ENCODE data around the gene CHM.

Gene CHM, protein sequence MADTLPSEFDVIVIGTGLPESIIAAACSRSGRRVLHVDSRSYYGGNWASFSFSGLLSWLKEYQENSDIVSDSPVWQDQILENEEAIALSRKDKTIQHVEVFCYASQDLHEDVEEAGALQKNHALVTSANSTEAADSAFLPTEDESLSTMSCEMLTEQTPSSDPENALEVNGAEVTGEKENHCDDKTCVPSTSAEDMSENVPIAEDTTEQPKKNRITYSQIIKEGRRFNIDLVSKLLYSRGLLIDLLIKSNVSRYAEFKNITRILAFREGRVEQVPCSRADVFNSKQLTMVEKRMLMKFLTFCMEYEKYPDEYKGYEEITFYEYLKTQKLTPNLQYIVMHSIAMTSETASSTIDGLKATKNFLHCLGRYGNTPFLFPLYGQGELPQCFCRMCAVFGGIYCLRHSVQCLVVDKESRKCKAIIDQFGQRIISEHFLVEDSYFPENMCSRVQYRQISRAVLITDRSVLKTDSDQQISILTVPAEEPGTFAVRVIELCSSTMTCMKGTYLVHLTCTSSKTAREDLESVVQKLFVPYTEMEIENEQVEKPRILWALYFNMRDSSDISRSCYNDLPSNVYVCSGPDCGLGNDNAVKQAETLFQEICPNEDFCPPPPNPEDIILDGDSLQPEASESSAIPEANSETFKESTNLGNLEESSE

DNA sequence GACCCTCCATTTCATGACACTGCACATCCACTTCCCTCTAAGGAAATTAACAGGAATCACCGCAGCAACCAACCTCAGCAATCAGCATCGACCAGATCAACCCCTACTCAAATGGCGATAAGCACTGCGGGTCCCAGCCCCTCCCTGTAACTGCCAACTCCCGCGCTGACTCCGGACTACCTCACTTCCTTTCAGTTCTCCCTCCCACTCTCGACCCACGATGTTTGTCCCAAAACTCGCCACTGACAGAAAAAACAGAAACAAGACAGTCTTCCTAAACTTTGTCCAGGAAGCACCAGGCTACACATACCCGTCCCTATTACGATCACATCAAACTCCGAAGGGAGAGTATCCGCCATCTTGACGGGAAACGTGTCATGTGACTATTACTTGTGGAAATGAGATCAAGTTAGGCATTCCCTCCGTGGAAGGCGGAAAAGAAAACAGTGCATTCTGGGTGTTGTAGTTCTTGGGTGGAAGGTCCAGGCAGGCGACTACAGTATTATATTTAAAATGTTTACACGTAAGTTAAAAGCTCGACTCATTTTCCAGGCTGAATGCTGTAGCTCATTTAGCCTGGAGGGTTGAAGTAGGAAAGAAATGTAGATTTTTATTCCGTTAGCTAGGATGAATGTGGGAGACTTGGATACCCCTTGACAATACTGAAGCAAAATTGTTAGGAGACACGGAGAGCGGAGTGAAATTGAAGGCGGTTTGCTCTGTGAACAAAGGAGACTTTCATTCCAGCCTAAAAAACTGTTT, at the start of gene CHM:
TSS of gene CHM (minus strand) at position 385 of the 762 bp plus-strand sequence. CDS start at position 359, 26 bp downstream.
- H3K27ac ChIP-seq (ENCODE audit: low read depth, low read length), result peak within 1 kb of the TSS; percentile 15
- no peaks in the 10 kb centered on the region for H3K9me3 ChIP-seq (ENCODE audit: low read length)
- no peaks in the 10 kb centered on the region for H3K4me1 ChIP-seq (ENCODE audit: insufficient read depth, low read length)
- H3K27me3 ChIP-seq (ENCODE audit: control insufficient read depth in 1 of 2, insufficient read depth in 2 of 2, low read length in 2 of 2), result peaks cover 0 to 6% of the 10 kb centered on the region in 2 donors
- peak within 1 kb of the TSS; percentile 22 to 69 for H3K4me3 ChIP-seq (ENCODE audit: low read depth in 1 of 2, low read length in 2 of 2)
- peak within 1 kb of the TSS; percentile 72 for H3K9ac ChIP-seq (ENCODE audit: low read length)
- H3K36me3 ChIP-seq (ENCODE audit: insufficient read depth, low read length), result no peaks in the 10 kb centered on the region

DNA sequence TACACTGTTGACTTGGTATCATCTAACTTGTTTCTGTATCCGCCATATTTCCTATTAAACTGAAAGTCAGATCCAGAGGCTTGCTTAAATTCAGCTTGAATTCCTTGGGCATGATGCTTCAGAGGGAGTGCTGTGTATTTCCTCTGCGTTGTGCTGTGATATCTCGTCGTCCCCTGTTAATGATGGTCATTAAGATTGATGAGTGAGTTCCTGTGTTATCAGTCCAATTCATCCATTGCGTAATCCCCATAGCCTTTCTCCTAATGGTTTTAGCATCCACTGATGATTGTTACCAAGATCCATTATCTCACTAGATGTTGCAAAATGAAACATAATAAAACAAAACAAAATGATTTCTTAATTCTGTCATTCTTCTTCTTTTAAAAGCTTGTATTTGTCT, 31.3 kb upstream of the CHM start:
- no peak overlapping the region for H3K27ac ChIP-seq (ENCODE audit: low read depth, low read length)
- no peaks in the 10 kb centered on the region for H3K4me1 ChIP-seq (ENCODE audit: insufficient read depth, low read length)
- no peak overlapping the region for H3K4me3 ChIP-seq (ENCODE audit: low read depth in 1 of 2, low read length in 2 of 2)
- H3K36me3 ChIP-seq (ENCODE audit: insufficient read depth, low read length), result no peaks in the 10 kb centered on the region
- no peaks in the 10 kb centered on the region for H3K27me3 ChIP-seq (ENCODE audit: control insufficient read depth in 1 of 2, insufficient read depth in 2 of 2, low read length in 2 of 2)
- H3K9ac ChIP-seq (ENCODE audit: low read length), result no peak overlapping the region
- no peaks in the 10 kb centered on the region for H3K9me3 ChIP-seq (ENCODE audit: low read length)

DNA sequence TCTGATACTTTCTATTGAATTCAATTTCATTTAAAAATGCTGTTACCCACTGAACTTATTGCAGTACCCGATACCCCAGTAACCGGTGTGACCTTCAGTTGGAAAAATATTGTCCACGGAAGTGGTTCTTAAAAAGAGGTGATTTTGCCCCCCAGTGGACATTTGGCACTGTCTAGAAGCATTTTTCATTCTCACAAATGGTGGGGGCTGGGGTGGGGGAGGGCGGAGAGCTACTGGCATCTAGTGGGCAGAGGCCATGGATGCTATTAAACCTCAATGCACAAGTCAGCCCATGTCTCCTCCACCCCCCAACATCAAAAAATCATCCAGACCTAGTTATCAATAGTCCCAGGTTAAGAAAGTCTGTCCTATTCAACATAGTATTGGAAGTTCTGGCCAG, 19.6 kb upstream of the CHM start:
- Histone ChIP-seq H3K36me3 (ENCODE audit: insufficient read depth, low read length) (no peaks in the 10 kb centered on the region), H3K9ac (ENCODE audit: low read length) (no peak overlapping the region), H3K4me1 (ENCODE audit: insufficient read depth, low read length) (no peaks in the 10 kb centered on the region), H3K4me3 (ENCODE audit: low read depth in 1 of 2, low read length in 2 of 2) (no peak overlapping the region), H3K27me3 (ENCODE audit: control insufficient read depth in 1 of 2, insufficient read depth in 2 of 2, low read length in 2 of 2) (peaks cover 0 to 5% of the 10 kb centered on the region in 2 donors), H3K27ac (ENCODE audit: low read depth, low read length) (no peak overlapping the region), H3K9me3 (ENCODE audit: low read length) (no peaks in the 10 kb centered on the region)

DNA sequence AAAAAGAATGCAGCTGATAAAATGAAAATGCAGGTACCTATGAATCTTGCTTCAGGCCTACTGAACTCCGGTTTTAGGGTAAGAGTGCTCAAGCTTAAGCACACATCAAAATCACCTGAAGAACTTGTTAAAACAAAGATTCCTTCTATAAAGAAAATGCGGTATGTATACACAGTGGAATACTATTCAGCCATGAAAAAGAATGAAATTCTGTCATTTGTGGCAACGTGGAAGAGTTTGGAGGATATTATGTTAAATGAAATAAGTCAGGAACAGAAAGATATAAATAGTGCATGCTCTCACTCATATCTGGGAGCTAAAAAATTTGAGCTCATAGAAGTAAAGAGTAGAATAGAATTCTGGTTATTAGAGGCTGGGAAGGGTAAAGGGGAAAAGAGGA, 14.0 kb upstream of the CHM start:
- no peaks in the 10 kb centered on the region for H3K9me3 ChIP-seq (ENCODE audit: low read length)
- H3K36me3 ChIP-seq (ENCODE audit: insufficient read depth, low read length), result no peaks in the 10 kb centered on the region
- no peak overlapping the region for H3K9ac ChIP-seq (ENCODE audit: low read length)
- H3K4me3 ChIP-seq (ENCODE audit: low read depth in 1 of 2, low read length in 2 of 2), result no peak overlapping the region
- no peak overlapping the region for H3K27ac ChIP-seq (ENCODE audit: low read depth, low read length)
- H3K4me1 ChIP-seq (ENCODE audit: insufficient read depth, low read length), result no peaks in the 10 kb centered on the region
- peaks cover 0 to 5% of the 10 kb centered on the region in 2 donors for H3K27me3 ChIP-seq (ENCODE audit: control insufficient read depth in 1 of 2, insufficient read depth in 2 of 2, low read length in 2 of 2)

DNA sequence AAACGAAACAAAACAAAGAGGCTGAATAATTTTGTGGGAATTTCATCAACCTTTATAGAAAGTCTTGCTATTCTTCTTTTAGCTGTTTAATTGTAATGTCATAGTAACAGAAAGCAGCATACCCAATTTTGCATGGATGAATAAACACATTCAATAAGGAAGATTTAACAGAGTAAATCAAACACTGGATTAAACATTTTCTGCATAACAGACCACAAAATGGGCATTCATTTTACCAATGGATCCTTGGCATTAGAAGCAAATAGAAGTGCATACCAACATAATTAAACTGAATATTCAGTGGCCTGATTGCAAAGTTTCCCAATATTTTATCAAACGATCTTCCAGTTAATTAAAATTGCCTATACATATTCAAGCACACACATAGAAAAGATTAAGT, 4.4 kb upstream of the CHM start:
- Histone ChIP-seq H3K27ac (ENCODE audit: low read depth, low read length) (no peak overlapping the region), H3K4me1 (ENCODE audit: insufficient read depth, low read length) (no peaks in the 10 kb centered on the region), H3K4me3 (ENCODE audit: low read depth in 1 of 2, low read length in 2 of 2) (no peak overlapping the region), H3K27me3 (ENCODE audit: control insufficient read depth in 1 of 2, insufficient read depth in 2 of 2, low read length in 2 of 2) (peaks cover 0 to 6% of the 10 kb centered on the region in 2 donors), H3K9me3 (ENCODE audit: low read length) (no peaks in the 10 kb centered on the region), H3K9ac (ENCODE audit: low read length) (no peak overlapping the region), H3K36me3 (ENCODE audit: insufficient read depth, low read length) (no peaks in the 10 kb centered on the region)

DNA sequence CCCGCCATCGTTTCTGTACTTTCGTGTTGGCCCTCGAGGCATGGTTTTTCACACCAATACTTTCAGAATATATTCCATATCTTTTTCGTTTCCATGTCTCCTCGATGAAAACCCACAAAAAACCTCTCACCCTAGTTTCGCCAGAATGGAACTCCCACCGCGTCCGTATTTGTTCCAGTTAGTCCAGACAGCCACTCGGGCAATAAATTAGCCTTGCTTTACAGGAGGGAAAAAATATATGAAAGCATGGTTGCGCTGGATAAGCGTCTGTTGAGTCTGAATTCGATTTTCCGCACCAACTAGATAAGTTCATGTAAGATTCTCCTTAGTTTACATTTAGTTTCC, 550 bp upstream of the CHM start:
- H3K36me3 ChIP-seq (ENCODE audit: insufficient read depth, low read length), result no peaks in the 10 kb centered on the region
- peak overlapping the region; percentile 72 for H3K9ac ChIP-seq (ENCODE audit: low read length)
- peak overlapping the region; percentile 15 for H3K27ac ChIP-seq (ENCODE audit: low read depth, low read length)
- no peaks in the 10 kb centered on the region for H3K4me1 ChIP-seq (ENCODE audit: insufficient read depth, low read length)
- H3K4me3 ChIP-seq (ENCODE audit: low read depth in 1 of 2, low read length in 2 of 2), result peak overlapping the region; percentile 22 to 69
- H3K27me3 ChIP-seq (ENCODE audit: control insufficient read depth in 1 of 2, insufficient read depth in 2 of 2, low read length in 2 of 2), result peaks cover 0 to 6% of the 10 kb centered on the region in 2 donors
- no peaks in the 10 kb centered on the region for H3K9me3 ChIP-seq (ENCODE audit: low read length)

DNA sequence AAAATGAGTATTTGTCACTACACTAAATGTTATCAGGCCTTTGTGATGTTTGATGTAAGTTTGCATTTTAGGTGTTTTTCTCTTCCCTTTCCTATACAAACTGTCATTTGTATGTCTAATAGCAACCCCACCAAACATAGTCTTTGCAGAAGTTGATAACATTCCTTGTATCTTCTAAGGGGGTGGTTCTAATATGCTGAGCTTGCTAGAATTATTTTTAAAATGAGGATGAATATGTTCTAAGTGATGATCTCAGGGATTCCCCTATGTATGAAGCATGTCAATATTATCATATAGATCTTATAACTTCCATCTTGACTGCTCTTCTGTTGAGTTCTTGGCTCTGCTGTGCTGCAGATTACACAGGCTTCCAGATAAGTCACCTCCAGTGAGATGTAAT, 3.1 kb downstream of the CHM start:
- H3K9ac ChIP-seq (ENCODE audit: low read length), result no peak overlapping the region
- H3K27ac ChIP-seq (ENCODE audit: low read depth, low read length), result no peak overlapping the region
- H3K4me3 ChIP-seq (ENCODE audit: low read depth in 1 of 2, low read length in 2 of 2), result no peak overlapping the region
- H3K4me1 ChIP-seq (ENCODE audit: insufficient read depth, low read length), result no peaks in the 10 kb centered on the region
- H3K36me3 ChIP-seq (ENCODE audit: insufficient read depth, low read length), result no peaks in the 10 kb centered on the region
- H3K9me3 ChIP-seq (ENCODE audit: low read length), result no peaks in the 10 kb centered on the region
- H3K27me3 ChIP-seq (ENCODE audit: control insufficient read depth in 1 of 2, insufficient read depth in 2 of 2, low read length in 2 of 2), result peaks cover 0 to 4% of the 10 kb centered on the region in 2 donors

DNA sequence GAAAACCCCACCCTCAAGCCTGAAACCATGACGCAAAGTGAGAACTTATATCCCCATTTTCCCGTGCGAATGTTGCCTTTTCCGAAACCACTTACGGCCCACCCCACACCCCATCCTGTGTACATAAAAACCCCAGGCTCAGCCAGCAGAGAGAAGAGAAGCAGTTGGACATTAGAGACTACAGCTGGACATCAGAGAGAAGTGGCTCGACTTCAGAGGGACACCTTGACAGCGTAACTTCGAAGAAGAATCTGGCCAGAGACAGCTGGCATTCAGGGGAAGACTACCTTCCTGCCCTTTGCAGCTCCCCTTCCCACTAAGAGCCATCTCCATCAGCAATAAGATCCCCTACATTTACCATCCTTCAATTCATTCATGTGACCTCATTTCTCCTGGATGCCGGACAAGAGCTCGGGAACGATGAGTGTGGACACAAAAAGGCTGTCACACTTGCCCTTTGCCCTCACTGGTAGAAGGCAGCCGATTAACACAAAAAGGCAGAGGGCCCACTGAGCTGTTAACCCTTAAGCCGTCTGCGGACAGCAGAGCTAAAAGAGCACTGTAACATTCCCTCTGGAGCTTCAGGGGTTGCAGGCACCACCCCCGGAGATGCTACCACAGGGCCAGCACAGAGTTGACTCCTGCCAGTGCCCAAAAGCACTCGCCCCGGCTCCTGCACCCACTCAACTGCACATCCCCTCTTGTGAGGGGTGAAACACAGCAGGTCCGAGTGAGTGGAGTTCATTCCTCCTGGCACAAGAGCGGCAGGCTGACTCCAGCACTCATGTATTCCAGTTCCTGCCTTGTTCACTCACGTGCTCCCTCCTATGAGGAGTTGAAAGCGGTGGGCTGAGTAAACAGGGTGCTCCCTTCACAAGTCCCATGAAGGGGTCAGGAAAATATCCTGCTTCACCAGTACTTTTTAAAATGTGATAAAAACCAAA, 7.5 kb downstream of the CHM start:
- Histone ChIP-seq H3K27ac (ENCODE audit: low read depth, low read length) (no peak overlapping the region), H3K9ac (ENCODE audit: low read length) (no peak overlapping the region), H3K36me3 (ENCODE audit: insufficient read depth, low read length) (no peaks in the 10 kb centered on the region), H3K4me1 (ENCODE audit: insufficient read depth, low read length) (no peaks in the 10 kb centered on the region), H3K9me3 (ENCODE audit: low read length) (no peaks in the 10 kb centered on the region), H3K27me3 (ENCODE audit: control insufficient read depth in 1 of 2, insufficient read depth in 2 of 2, low read length in 2 of 2) (no peaks in the 10 kb centered on the region), H3K4me3 (ENCODE audit: low read depth in 1 of 2, low read length in 2 of 2) (no peak overlapping the region)

DNA sequence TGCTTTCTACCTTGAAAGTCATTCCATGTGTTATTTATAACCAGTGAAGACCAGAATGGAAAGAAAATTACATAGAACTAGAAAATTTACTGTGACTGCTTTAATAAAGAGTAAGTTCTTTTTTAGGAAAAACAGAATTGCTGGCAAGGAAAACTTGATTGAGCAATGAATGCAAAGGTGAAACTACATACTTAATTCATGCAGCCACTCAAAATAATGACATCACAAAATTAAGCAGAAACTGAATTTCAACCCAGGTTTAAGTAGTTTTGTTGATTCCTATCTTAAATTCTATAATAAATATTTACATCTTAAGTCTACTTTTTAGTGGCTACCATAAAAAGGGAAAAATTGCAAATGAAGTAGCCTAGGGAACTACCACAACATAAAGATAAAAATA, 14.0 kb downstream of the CHM start:
- no peaks in the 10 kb centered on the region for H3K36me3 ChIP-seq (ENCODE audit: insufficient read depth, low read length)
- H3K4me3 ChIP-seq (ENCODE audit: low read depth in 1 of 2, low read length in 2 of 2), result no peak overlapping the region
- no peaks in the 10 kb centered on the region for H3K27me3 ChIP-seq (ENCODE audit: control insufficient read depth in 1 of 2, insufficient read depth in 2 of 2, low read length in 2 of 2)
- H3K27ac ChIP-seq (ENCODE audit: low read depth, low read length), result no peak overlapping the region
- H3K9me3 ChIP-seq (ENCODE audit: low read length), result no peaks in the 10 kb centered on the region
- H3K4me1 ChIP-seq (ENCODE audit: insufficient read depth, low read length), result no peaks in the 10 kb centered on the region
- no peak overlapping the region for H3K9ac ChIP-seq (ENCODE audit: low read length)

DNA sequence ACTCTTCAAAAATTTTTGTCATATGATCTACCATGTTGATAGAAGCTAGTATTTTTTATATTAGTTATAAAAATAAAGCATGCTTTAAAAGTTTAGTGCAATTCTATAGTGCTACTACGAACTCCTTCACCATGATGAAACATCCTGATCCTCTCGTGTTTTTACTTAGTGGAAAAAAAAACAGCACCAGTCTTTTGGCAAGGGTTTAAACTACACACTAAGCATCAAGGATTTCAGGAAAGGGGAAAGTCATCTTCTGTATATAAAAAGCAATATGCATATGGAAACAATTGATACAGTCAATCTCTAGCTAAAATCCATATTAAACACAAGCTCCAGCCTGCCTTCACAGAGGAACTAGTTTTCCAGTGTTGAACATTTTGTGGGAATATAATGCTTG, 18.7 kb downstream of the CHM start:
- H3K4me3 ChIP-seq (ENCODE audit: low read depth in 1 of 2, low read length in 2 of 2), result no peak overlapping the region
- H3K9me3 ChIP-seq (ENCODE audit: low read length), result no peaks in the 10 kb centered on the region
- no peak overlapping the region for H3K9ac ChIP-seq (ENCODE audit: low read length)
- H3K36me3 ChIP-seq (ENCODE audit: insufficient read depth, low read length), result no peaks in the 10 kb centered on the region
- H3K4me1 ChIP-seq (ENCODE audit: insufficient read depth, low read length), result no peaks in the 10 kb centered on the region
- H3K27ac ChIP-seq (ENCODE audit: low read depth, low read length), result no peak overlapping the region
- H3K27me3 ChIP-seq (ENCODE audit: control insufficient read depth in 1 of 2, insufficient read depth in 2 of 2, low read length in 2 of 2), result no peaks in the 10 kb centered on the region

DNA sequence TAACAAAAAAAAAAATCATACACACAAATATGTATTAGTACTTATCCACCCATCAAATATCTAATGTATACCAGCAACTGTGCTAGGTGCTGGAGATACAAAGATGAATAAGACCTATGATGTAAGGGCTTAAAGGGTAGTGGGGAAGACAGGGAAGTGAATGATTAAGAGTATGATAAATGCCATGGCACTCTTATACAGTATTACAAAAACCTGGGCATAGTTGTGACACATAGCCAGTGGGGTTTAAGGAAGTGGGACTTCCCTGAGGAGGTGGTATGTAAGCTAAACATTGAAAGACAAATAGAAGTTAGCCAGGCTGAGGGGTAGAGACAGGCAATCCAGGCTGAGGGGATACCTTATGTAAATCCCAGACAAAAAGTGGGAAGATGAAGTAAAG, 23.5 kb downstream of the CHM start:
- Histone ChIP-seq H3K4me3 (ENCODE audit: low read depth in 1 of 2, low read length in 2 of 2) (no peak overlapping the region), H3K36me3 (ENCODE audit: insufficient read depth, low read length) (no peaks in the 10 kb centered on the region), H3K9me3 (ENCODE audit: low read length) (no peaks in the 10 kb centered on the region), H3K27ac (ENCODE audit: low read depth, low read length) (no peak overlapping the region), H3K27me3 (ENCODE audit: control insufficient read depth in 1 of 2, insufficient read depth in 2 of 2, low read length in 2 of 2) (no peaks in the 10 kb centered on the region), H3K4me1 (ENCODE audit: insufficient read depth, low read length) (no peaks in the 10 kb centered on the region), H3K9ac (ENCODE audit: low read length) (no peak overlapping the region)
